GM12873 (cell line): ENCODE data around the gene CNBP.

ENCODE experiments used
- CTCF ChIP-seq: IDR thresholded peaks from 2 replicates; pipeline ENCODE4 v1.5.1; 2012; ENCODE audit warnings: low read depth, mild to moderate bottlenecking, moderate library complexity, low read length, control low read depth; ENCODE audit not compliant: insufficient read depth; ENCODE audit errors: missing control alignments

The CNBP gene

GRCh38 chr3:129218742-129219141 lies 35.0 kb upstream of the CNBP start:
- no peak for TF ChIP-seq CTCF

GRCh38 chr3:129213238-129213637 lies 29.5 kb upstream of the CNBP start:
- no peak for TF ChIP-seq CTCF

GRCh38 chr3:129211772-129212171 lies 28.1 kb upstream of the CNBP start:
- TF ChIP-seq CTCF = no peak

- no peak for TF ChIP-seq CTCF
These were observed 27.6 kb upstream of the CNBP start for GRCh38 chr3:129211345-129211744.

GRCh38 chr3:129207479-129207878 lies 23.8 kb upstream of the CNBP start:
- no peak for TF ChIP-seq CTCF

GRCh38 chr3:129205109-129205832 lies 21.6 kb upstream of the CNBP start:
- no peak for TF ChIP-seq CTCF

GRCh38 chr3:129204473-129204872 lies 20.8 kb upstream of the CNBP start:
- no peak for TF ChIP-seq CTCF
